ENCODE measurements around the gene OBSL1. TPM values are rescaled to one million over a fixed set of nuclear protein-coding genes. Genes with fewer than 3 reads are reported as not detected.

The OBSL1 gene
- total and polyA plus RNA-seq, 12 donors: 108 to 310 (median 171) TPM

- peak within 1 kb of the TSS; percentile 65 to 95 (median 88) for H3K27ac ChIP-seq
- DNase-seq: peak in 1 of 2 donors; percentile 13
- peaks cover 2 to 49% (median 13%) of the 10 kb centered on the region in 9 donors for H3K4me1 ChIP-seq
- intact Hi-C loops (cut with DNase I): loop anchor here in 2 of 10 donors (5.0 kb wide), 3 partner anchors 50 to 70 kb away; partner anchors contain the start of gene SLC4A3 (in 1 of the 2)
- no peaks in the 10 kb centered on the region for H3K9me3 ChIP-seq
- peaks cover 0 to 46% (median 0%) of the 10 kb centered on the region in 7 donors for H3K27me3 ChIP-seq
- TF ChIP-seq CTCF (IDR thresholded peaks at IDR 0.05): no peak
- peak within 1 kb of the TSS in 9 of 10 donors; percentile 64 to 95 (median 70) for H3K4me3 ChIP-seq
- peak in 2 of 8 donors; percentile 2 to 3 for ATAC-seq
- WGBS, 2 donors: 82 to 86% methylated on average over 13 of the region's 13 CpGs
- peaks cover 0 to 16% (median 0%) of the 10 kb centered on the region in 9 donors for H3K36me3 ChIP-seq
These were observed 1.1 kb upstream of the OBSL1 start, which contains the start of gene INHA for GRCh38 chr2:219572237-219573001. Gene INHA (plus strand): TSS chr2:219572310. CDS start chr2:219572375, 65 bp downstream.

GRCh38 chr2:219570924-219571310 is 422 bp downstream of the OBSL1 start:
- Histone ChIP-seq H3K27ac (peak overlapping the region; percentile 65 to 95 (median 88)), H3K4me1 (peaks cover 2 to 38% (median 13%) of the 10 kb centered on the region in 9 donors), H3K36me3 (peaks cover 0 to 31% (median 7%) of the 10 kb centered on the region in 9 donors), H3K4me3 (peak overlapping the region in 9 of 10 donors; percentile 64 to 95 (median 70)), H3K27me3 (peaks cover 0 to 38% (median 0%) of the 10 kb centered on the region in 7 donors), H3K9me3 (no peaks in the 10 kb centered on the region)
- ATAC-seq (peak in 3 of 8 donors; percentile 2 to 38 (median 6)), DNase-seq (peak in 1 of 2 donors; percentile 41)
- intact Hi-C loops (cut with DNase I): loop anchor here in 5 of 10 donors (1.0 to 5.0 kb wide), 7 partner anchors 26 to 71 kb away; partner anchors contain the start of genes CHPF (in 2 of the 5), SLC4A3 (in 1 of the 5) and STK11IP (in 1 of the 5)
- WGBS, 2 donors: 0 to 1% methylated on average over 33 to 55 of the region's 55 CpGs
- no peak for TF ChIP-seq CTCF (IDR thresholded peaks at IDR 0.05)

- H3K27me3 ChIP-seq: peaks cover 0 to 38% (median 0%) of the 10 kb centered on the region in 7 donors
- peak in 1 of 9 donors; percentile 20 for TF ChIP-seq CTCF (IDR thresholded peaks at IDR 0.05)
- no peaks in the 10 kb centered on the region for H3K9me3 ChIP-seq
- ATAC-seq (peak in 5 of 8 donors; percentile 12 to 36 (median 29)), DNase-seq (peak in 1 of 2 donors; percentile 52)
- peaks cover 0 to 36% (median 7%) of the 10 kb centered on the region in 9 donors for H3K36me3 ChIP-seq
- WGBS, 2 donors: 6 to 12% methylated on average over 89 to 95 of the region's 95 CpGs
- peaks cover 2 to 34% (median 13%) of the 10 kb centered on the region in 9 donors for H3K4me1 ChIP-seq
- H3K27ac ChIP-seq: peak overlapping the region; percentile 65 to 95 (median 88)
- H3K4me3 ChIP-seq: peak overlapping the region; percentile 9 to 95 (median 70)
- intact Hi-C loops (cut with DNase I): loop anchor here in 4 of 10 donors (2.0 to 5.0 kb wide), 6 partner anchors 26 to 72 kb away; partner anchors contain the start of genes CHPF (in 2 of the 4), SLC4A3 (in 1 of the 4) and STK11IP (in 1 of the 4)
These were observed 980 bp downstream of the OBSL1 start for GRCh38 chr2:219570194-219570923.
